Right lobe of liver (tissue), 6 donors: ENCODE data around the gene IDUA. TPM values are rescaled to one million over a fixed set of nuclear protein-coding genes. Genes with fewer than 3 reads are reported as not detected.

Source experiments
- ATAC-seq, 4 donors: fragments of 200-7000 bp; cut with Tn5 transposase; one replicate each; pipeline ENCODE4 v1.9.1; 2020; ENCODE audit warnings: mild to moderate bottlenecking in 4 of 4, moderate library complexity in 4 of 4
- DNase-seq, 3 donors: peaks; one replicate each; pipeline ENCODE4 v3.0.0-alpha.2; 2020
- H3K27ac ChIP-seq, 3 donors: fragments of 200-600 bp; one replicate each; pipeline ENCODE4 v1.8.0; 2022
- H3K27me3 ChIP-seq, 2 donors: fragments of 200-600 bp; one replicate each; pipeline ENCODE4 v1.8.0; 2022
- H3K36me3 ChIP-seq, 4 donors: fragments of 200-600 bp; sonication (generic) in 1 of 4; one replicate each; pipeline versions ENCODE4 v1.5.1 to v1.8.0; 2017 to 2022; ENCODE audit warnings: control low read depth in 1 of 4
- H3K4me1 ChIP-seq, 4 donors: fragments of 200-600 bp; sonication (generic) in 1 of 4; one replicate each; pipeline versions ENCODE4 v1.5.1 to v1.8.0; 2017 to 2022; ENCODE audit warnings: control low read depth in 1 of 4
- H3K4me3 ChIP-seq, 3 donors: fragments of 200-600 bp; one replicate each; pipeline ENCODE4 v1.8.0; 2022
- H3K9me3 ChIP-seq, 4 donors: fragments of 200-600 bp; sonication (generic) in 1 of 4; one replicate each; pipeline versions ENCODE4 v1.5.1 to v1.8.0; 2017 to 2022; ENCODE audit warnings: control low read depth in 1 of 4
- POLR2A ChIP-seq: fragments of 450-650 bp; IDR thresholded peaks from one replicate; pipeline ENCODE4 v1.6.1; 2017; ENCODE audit warnings: antibody characterized with exemption, mild to moderate bottlenecking
- WGBS: methylation state at CpG from one replicate; pipeline ENCODE4 v1.1.6; 2018; ENCODE audit warnings: low coverage, low lambda C conversion rate; ENCODE audit not compliant: insufficient coverage; ENCODE audit errors: missing lambda C conversion rate; 5-methylcytosine and 5-hydroxymethylcytosine counted together
- intact Hi-C, 2 donors: fragments of 100-400 bp; cut with DNase I; formaldehyde crosslinking; loops; one replicate each; pipeline versions ENCODE4 v1.11.2 to v1.14.1; 2022
- total RNA-seq, 6 experiments: library from RNA; depleted of rRNA in 2 of 6; stranded (reverse); fragments of >200 nt in 2 of 6; fragmentation: NEBNext Ultra II Directional in 3 of 6; extraction: Animal tissue kit (Norgen Biotek cat#: 25700) in 3 of 6; gene quantifications; one replicate each; pipeline versions ENCODE4 v1.1.0 to v1.2.4, GENCODE V29; 2016 to 2023
- TF ChIP-seq, protein P1 (sequence below), 4 donors: fragments of 200-600 bp in 3 of 4; fragments of 450-650 bp in 1 of 4; IDR thresholded peaks; one replicate each; pipeline versions ENCODE4 v1.5.1 to v1.8.0; 2016 to 2022; ENCODE audit warnings: antibody characterized with exemption in 4 of 4, mild to moderate bottlenecking in 2 of 4
- donor health status: DM: no; HTN: yes; CAD: no.
- donor health status: DM: no; HTN: no; CAD: no.
- donor health status: DM: no; HTN: no; CAD: no.
- donor health status: DM: no; HTN: yes; CAD: no.
- donor health status: DM: no; HTN: yes; CAD: no.

IDUA gene
- total RNA-seq, 6 experiments from 2014 or later, result 4.7 to 15.1 (median 11.0) TPM

DNA sequence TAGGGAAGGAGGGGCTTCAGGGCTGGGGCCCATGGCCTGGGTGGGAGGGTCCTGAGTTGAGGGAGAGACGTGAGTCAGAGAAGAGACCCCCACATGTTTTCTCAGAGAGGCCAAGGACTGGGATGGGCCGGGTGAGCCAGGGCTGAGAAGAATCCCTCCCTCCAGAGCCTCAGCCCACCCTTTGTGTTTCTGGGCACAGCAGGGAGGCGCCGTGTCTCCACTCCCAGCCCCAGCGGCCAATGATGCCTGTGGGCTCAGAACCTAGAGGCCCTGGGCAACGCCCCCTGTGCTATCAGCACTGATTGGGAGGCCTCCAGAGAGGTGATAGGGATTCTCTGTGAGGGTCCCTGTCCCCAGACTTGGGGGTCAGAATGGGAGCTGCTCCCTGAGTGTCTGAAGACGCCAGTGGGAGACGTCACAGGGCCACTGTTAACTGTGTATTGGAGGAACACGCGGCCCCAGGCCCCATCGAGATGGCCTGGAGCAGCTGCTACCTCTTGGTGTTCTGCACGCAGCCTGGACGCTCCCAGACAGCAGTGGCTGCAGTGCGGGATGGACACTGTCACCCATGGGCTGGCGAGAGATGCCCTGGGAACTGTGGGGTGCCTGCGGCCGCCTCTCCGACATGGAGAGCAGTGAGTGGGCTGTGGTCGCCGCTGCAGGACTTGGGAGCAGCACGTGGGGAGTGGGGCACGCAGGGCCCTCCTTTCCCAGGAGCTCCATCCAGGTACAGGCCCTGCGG is 33.1 kb downstream of the IDUA start:
- H3K27ac ChIP-seq, result no peak overlapping the region
- no peak for DNase-seq
- no peak for ATAC-seq
- intact Hi-C loops, result loop anchor here in 1 of 2 donors (10.0 kb wide), 1 partner anchor 205 kb away; no protein-coding TSS in a partner anchor
- H3K9me3 ChIP-seq, result no peaks in the 10 kb centered on the region
- no peaks in the 10 kb centered on the region for H3K27me3 ChIP-seq
- no peaks in the 10 kb centered on the region for H3K4me1 ChIP-seq
- no CpG with 5 or more reads among the region's 23 CpGs for WGBS
- H3K36me3 ChIP-seq, result peaks cover 0 to 8% (median 2%) of the 10 kb centered on the region in 4 donors
- H3K4me3 ChIP-seq, result no peak overlapping the region
- TF ChIP-seq, protein P1, sequence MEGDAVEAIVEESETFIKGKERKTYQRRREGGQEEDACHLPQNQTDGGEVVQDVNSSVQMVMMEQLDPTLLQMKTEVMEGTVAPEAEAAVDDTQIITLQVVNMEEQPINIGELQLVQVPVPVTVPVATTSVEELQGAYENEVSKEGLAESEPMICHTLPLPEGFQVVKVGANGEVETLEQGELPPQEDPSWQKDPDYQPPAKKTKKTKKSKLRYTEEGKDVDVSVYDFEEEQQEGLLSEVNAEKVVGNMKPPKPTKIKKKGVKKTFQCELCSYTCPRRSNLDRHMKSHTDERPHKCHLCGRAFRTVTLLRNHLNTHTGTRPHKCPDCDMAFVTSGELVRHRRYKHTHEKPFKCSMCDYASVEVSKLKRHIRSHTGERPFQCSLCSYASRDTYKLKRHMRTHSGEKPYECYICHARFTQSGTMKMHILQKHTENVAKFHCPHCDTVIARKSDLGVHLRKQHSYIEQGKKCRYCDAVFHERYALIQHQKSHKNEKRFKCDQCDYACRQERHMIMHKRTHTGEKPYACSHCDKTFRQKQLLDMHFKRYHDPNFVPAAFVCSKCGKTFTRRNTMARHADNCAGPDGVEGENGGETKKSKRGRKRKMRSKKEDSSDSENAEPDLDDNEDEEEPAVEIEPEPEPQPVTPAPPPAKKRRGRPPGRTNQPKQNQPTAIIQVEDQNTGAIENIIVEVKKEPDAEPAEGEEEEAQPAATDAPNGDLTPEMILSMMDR (IDR thresholded peaks at IDR 0.05), result no peak
- TF ChIP-seq POLR2A, result no peak

- Histone ChIP-seq H3K36me3 (peaks cover 0 to 10% (median 5%) of the 10 kb centered on the region in 4 donors), H3K4me1 (no peaks in the 10 kb centered on the region), H3K27me3 (no peaks in the 10 kb centered on the region), H3K4me3 (no peak overlapping the region), H3K27ac (no peak overlapping the region), H3K9me3 (no peaks in the 10 kb centered on the region)
- ATAC-seq (no peak), DNase-seq (no peak)
- intact Hi-C loops, result loop anchor here in 1 of 2 donors (10.0 kb wide), 1 partner anchor 203 kb away; no protein-coding TSS in a partner anchor
- TF ChIP-seq, protein P1 (IDR thresholded peaks at IDR 0.05), result no peak
- TF ChIP-seq POLR2A, result no peak
- 92% methylated on average over 4 of the region's 19 CpGs for WGBS
Measured at GRCh38 chr4:1021386-1022050, 34.7 kb downstream of the IDUA start.

DNA sequence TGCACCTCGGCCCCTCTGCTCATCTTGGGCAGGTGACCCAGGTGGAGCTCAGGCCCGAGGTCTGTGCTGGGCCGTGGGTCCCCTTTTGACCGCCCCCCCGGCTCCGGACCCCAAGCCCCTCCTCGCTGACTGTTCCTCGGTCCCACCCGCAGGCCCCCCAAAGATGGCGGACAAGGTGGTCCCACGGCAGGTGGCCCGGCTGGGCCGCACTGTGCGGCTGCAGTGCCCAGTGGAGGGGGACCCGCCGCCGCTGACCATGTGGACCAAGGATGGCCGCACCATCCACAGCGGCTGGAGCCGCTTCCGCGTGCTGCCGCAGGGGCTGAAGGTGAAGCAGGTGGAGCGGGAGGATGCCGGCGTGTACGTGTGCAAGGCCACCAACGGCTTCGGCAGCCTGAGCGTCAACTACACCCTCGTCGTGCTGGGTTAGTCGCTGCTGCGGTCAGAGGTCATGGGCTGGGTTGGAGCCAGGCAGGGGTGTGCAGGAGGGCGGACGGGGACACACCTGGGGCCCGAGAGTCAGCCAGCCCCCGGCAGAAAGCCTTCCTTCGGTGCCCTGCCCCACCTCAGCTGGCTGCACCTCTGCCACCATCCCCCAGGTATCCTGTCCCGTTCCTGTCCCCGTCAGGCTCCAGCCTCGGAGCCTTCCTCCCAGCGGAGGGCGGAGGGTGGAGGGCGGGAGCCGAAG is 35.4 kb downstream of the IDUA start:
- Histone ChIP-seq H3K27ac (no peak overlapping the region), H3K9me3 (no peaks in the 10 kb centered on the region), H3K27me3 (no peaks in the 10 kb centered on the region), H3K4me1 (no peaks in the 10 kb centered on the region), H3K4me3 (no peak overlapping the region), H3K36me3 (peaks cover 0 to 10% (median 5%) of the 10 kb centered on the region in 4 donors)
- no peak for ATAC-seq
- WGBS, result no CpG with 5 or more reads among the region's 46 CpGs
- DNase-seq, result no peak
- intact Hi-C loops, result loop anchor here in 1 of 2 donors (10.0 kb wide), 1 partner anchor 203 kb away; no protein-coding TSS in a partner anchor
- no peak for TF ChIP-seq POLR2A
- TF ChIP-seq, protein P1 (IDR thresholded peaks at IDR 0.05), result no peak

DNA sequence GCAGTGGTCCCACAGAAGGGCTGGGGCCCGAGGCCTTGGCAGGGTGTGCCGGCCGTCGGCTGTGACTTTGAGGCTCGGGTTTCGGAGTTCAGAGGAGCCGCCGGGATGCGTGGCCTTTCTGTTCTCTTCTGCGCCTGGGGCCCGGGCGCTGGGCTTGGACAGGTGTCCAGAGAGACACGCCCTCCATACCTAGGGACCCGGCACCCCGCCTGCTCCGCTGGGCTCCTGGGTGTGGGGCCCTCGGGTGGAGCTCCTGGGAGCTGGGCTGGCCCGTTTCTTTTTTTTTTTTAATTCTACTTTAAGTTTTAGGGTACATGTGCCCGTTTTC is 35.9 kb downstream of the IDUA start:
- H3K27ac ChIP-seq, result no peak overlapping the region
- H3K36me3 ChIP-seq, result peaks cover 0 to 10% (median 5%) of the 10 kb centered on the region in 4 donors
- WGBS, result 100% methylated on average over 2 of the region's 19 CpGs
- intact Hi-C loops, result loop anchor here in 1 of 2 donors (10.0 kb wide), 1 partner anchor 202 kb away; no protein-coding TSS in a partner anchor
- no peaks in the 10 kb centered on the region for H3K4me1 ChIP-seq
- no peaks in the 10 kb centered on the region for H3K27me3 ChIP-seq
- H3K9me3 ChIP-seq, result no peaks in the 10 kb centered on the region
- no peak for TF ChIP-seq POLR2A
- TF ChIP-seq, protein P1 (IDR thresholded peaks at IDR 0.05), result no peak
- H3K4me3 ChIP-seq, result no peak overlapping the region
- DNase-seq, result no peak
- ATAC-seq, result no peak
